Type B pancreatic cell (in vitro differentiated cells): Measurements from ENCODE around the gene RPS15. TPM values are rescaled to one million over a fixed set of nuclear protein-coding genes. Genes with fewer than 3 reads are reported as not detected.
A peak's percentile ranks its signal among the peaks of the same experiment; 100 is the strongest.

Source experiments
- DNase-seq: peaks from one replicate; pipeline ENCODE4 v3.0.0; 2021; ENCODE audit warnings: mixed read lengths; ENCODE audit not compliant: unreplicated experiment; ENCODE audit errors: extremely low spot score
- H3K27ac Mint-ChIP-seq: 2 replicates; pipeline ENCODE4 v1.8.0; 2021; ENCODE audit warnings: mild to moderate bottlenecking, mixed read lengths
- H3K27me3 Mint-ChIP-seq: 2 replicates; pipeline ENCODE4 v1.8.0; 2021; ENCODE audit warnings: mixed read lengths
- H3K36me3 Mint-ChIP-seq: 2 replicates; pipeline ENCODE4 v1.8.0; 2021; ENCODE audit warnings: mixed read lengths
- H3K4me1 Mint-ChIP-seq: one replicate; pipeline ENCODE4 v1.8.0; 2021; ENCODE audit warnings: mixed read lengths; ENCODE audit not compliant: unreplicated experiment
- H3K4me3 Mint-ChIP-seq: 2 replicates; pipeline ENCODE4 v1.8.0; 2021; ENCODE audit warnings: mild to moderate bottlenecking, mixed read lengths
- H3K9me3 Mint-ChIP-seq: 2 replicates; pipeline ENCODE4 v1.8.0; 2021; ENCODE audit warnings: mixed read lengths
- CTCF ChIP-seq: fragments of 200-600 bp; sonication (generic); conservative IDR thresholded peaks from 2 replicates; pipeline ENCODE4 v1.5.0; 2021; ENCODE audit warnings: antibody characterized with exemption, mild to moderate bottlenecking
- total RNA-seq: library from RNA; stranded (reverse); gene quantifications from 2 replicates; pipeline ENCODE4 v1.2.1, GENCODE V29; 2021; ENCODE audit warnings: low replicate concordance

Gene RPS15
- total RNA-seq, 1 donor from 2014 or later, result 1,344 TPM

DNA sequence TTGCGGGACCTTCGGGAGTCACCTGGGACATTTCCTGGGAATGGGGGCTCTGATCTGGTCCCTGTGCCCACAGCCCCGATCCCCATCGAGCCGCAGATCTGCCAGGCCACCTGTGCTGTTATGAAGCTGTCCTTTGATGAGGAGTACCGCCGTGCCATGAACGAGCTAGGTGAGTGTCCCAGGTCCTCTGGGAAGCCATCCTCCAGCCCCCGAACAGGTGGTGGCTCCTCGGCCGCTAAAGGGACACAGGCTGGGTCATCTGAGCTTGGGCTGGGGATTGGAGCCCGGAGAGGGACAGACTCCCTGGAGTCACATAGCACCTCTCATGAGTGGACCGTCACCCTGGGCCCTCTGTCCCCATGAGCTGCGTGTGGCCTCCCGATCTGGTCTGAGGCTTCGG lies 19.7 kb downstream of the RPS15 start:
- no peak for DNase-seq
- peaks cover 4% of the 10 kb centered on the region for H3K4me1 Mint-ChIP-seq
- H3K27ac Mint-ChIP-seq, result no peak overlapping the region
- no peaks in the 10 kb centered on the region for H3K36me3 Mint-ChIP-seq
- H3K27me3 Mint-ChIP-seq, result peaks cover 32% of the 10 kb centered on the region
- H3K4me3 Mint-ChIP-seq, result no peak overlapping the region
- no peaks in the 10 kb centered on the region for H3K9me3 Mint-ChIP-seq
- no peak for TF ChIP-seq CTCF

- no peak overlapping the region for H3K4me3 Mint-ChIP-seq
- H3K9me3 Mint-ChIP-seq, result no peaks in the 10 kb centered on the region
- DNase-seq, result no peak
- H3K4me1 Mint-ChIP-seq, result no peaks in the 10 kb centered on the region
- no peaks in the 10 kb centered on the region for H3K36me3 Mint-ChIP-seq
- H3K27ac Mint-ChIP-seq, result no peak overlapping the region
- TF ChIP-seq CTCF, result no peak
- H3K27me3 Mint-ChIP-seq, result peaks cover 26% of the 10 kb centered on the region
Observed at GRCh38 chr19:1459479-1459878, 21.3 kb downstream of the RPS15 start.

DNA sequence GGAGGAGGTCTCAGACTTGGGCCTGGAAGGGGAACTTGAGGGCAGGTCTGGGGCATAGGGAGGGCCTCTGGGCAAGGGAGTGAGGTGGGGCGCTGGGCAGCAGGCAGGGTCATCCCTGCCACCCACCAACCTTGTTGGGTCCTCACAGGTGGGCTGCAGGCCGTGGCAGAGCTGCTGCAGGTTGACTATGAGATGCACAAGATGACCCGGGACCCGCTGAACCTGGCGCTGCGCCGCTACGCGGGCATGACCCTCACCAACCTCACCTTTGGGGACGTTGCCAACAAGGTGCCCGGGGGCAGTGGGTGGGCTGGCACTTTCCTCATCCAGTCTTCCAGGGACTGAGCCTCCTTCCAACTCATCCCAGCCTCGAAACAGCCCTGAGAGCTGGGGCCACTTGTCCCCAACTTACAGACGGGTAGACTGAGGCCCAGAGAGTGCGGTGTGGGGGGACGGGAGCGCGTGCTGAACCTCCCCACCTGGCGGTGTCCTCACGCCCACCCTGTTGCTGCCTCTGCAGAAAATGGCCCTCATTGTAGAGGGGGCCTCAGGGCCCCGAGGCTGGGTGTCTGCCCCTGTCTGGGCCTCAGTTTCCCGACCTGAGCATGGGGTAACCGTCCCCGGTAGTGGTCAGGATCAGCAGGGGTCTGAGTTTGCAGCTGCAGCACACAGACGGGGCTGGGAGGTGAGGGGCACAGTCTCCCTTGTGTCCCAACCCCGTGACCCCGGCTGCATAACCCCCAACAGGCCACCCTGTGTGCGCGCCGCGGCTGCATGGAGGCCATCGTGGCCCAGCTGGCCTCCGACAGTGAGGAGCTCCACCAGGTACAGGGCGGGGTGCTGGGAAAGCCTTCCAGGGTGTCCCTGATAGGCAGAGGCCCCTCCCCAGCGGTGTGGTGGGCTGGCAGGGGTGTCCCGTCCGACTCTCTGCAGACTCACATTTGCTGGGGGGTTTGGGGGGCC lies 22.1 kb downstream of the RPS15 start:
- peaks cover 26% of the 10 kb centered on the region for H3K27me3 Mint-ChIP-seq
- H3K4me1 Mint-ChIP-seq, result no peaks in the 10 kb centered on the region
- no peaks in the 10 kb centered on the region for H3K9me3 Mint-ChIP-seq
- no peak overlapping the region for H3K4me3 Mint-ChIP-seq
- H3K27ac Mint-ChIP-seq, result no peak overlapping the region
- DNase-seq, result no peak
- TF ChIP-seq CTCF, result no peak
- H3K36me3 Mint-ChIP-seq, result no peaks in the 10 kb centered on the region

- peaks cover 26% of the 10 kb centered on the region for H3K27me3 Mint-ChIP-seq
- no peak overlapping the region for H3K4me3 Mint-ChIP-seq
- no peak overlapping the region for H3K27ac Mint-ChIP-seq
- H3K36me3 Mint-ChIP-seq, result no peaks in the 10 kb centered on the region
- H3K4me1 Mint-ChIP-seq, result no peaks in the 10 kb centered on the region
- no peak for DNase-seq
- H3K9me3 Mint-ChIP-seq, result no peaks in the 10 kb centered on the region
- no peak for TF ChIP-seq CTCF
Observed at GRCh38 chr19:1461862-1462261, 23.7 kb downstream of the RPS15 start.

DNA sequence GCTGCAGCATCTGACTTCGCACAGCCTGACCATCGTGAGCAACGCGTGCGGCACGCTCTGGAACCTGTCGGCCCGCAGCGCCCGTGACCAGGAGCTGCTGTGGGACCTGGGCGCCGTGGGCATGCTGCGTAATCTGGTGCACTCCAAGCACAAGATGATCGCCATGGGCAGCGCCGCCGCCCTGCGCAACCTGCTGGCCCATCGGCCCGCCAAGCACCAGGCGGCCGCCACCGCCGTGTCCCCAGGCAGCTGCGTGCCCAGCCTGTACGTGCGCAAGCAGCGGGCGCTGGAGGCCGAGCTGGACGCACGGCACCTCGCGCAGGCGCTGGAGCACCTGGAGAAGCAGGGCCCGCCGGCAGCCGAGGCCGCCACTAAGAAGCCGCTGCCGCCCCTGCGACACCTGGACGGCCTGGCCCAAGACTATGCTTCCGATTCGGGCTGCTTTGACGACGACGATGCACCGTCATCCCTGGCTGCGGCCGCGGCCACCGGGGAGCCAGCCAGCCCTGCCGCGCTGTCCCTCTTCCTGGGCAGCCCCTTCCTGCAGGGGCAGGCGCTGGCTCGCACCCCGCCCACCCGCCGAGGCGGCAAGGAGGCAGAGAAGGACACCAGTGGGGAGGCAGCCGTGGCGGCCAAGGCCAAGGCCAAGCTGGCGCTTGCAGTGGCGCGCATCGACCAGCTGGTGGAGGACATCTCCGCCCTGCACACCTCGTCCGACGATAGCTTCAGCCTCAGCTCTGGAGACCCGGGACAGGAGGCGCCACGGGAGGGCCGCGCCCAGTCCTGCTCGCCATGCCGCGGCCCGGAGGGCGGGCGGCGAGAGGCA lies 27.2 kb downstream of the RPS15 start:
- DNase-seq, result no peak
- no peaks in the 10 kb centered on the region for H3K9me3 Mint-ChIP-seq
- H3K4me1 Mint-ChIP-seq, result no peaks in the 10 kb centered on the region
- no peak overlapping the region for H3K4me3 Mint-ChIP-seq
- peak; percentile 66 for TF ChIP-seq CTCF
- no peaks in the 10 kb centered on the region for H3K36me3 Mint-ChIP-seq
- no peak overlapping the region for H3K27ac Mint-ChIP-seq
- peaks cover 16% of the 10 kb centered on the region for H3K27me3 Mint-ChIP-seq
